SKM-1 treated with dmso at 0.1 percent for 144 hours (cell line): ENCODE results near the gene SLC6A6.

Source experiments
- DNase-seq: peaks from one replicate; lab custom pipeline; 2025; ENCODE audit not compliant: unreplicated experiment; lab: John Stamatoyannopoulos, UW

The SLC6A6 gene

GRCh38 chr3:14402304-14402811 lies at the start of gene SLC6A6:
Gene SLC6A6, plus strand, starts transcription at chr3:14402606. Its CDS starts 41,029 bp downstream, at chr3:14443635.
- peak; percentile 84 for DNase-seq

DNA sequence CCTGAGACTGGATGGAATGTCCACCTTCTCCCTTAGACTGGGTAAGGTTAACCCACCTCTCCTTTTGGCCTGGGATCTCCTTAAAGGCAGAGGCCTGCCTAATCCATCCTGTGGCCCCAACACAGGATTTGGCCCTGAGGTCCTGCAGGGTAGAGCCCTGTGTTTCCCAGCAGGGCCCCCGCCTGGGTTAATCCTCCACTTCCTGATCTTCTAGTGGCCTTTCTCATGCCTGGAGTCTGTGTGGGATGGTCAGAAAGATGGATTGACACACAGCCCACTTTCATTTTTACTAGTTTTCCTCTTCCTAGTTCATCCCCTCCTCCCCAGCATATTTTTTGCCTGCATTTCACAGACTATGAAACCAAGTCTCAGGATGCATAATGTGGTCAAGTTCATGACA lies 48.9 kb upstream of the SLC6A6 start:
- DNase-seq, result no peak

DNA sequence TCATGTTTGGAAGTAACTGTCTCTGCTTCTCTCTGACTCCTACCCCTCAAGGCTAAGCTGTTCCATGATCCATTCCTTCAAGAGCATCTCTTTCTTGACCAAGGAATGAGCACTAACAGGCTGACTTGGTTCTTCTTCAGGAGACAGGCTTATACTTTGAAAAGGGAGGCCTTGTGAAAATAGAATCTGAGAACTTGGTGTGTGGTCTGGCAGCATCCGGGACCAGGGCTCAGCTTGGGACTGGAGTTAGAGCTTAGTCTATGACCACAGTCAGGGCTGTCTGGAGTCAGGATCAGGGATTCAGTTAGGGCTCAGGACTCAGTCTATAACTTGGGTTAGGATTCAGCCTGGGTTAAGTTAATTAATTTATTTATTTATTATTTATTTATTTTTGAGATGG lies 44.9 kb upstream of the SLC6A6 start:
- DNase-seq, result no peak

- DNase-seq, result no peak
Measured at GRCh38 chr3:14358426-14359211, 43.8 kb upstream of the SLC6A6 start.

- DNase-seq, result no peak
Measured at GRCh38 chr3:14359348-14359747, 43.1 kb upstream of the SLC6A6 start.

DNA sequence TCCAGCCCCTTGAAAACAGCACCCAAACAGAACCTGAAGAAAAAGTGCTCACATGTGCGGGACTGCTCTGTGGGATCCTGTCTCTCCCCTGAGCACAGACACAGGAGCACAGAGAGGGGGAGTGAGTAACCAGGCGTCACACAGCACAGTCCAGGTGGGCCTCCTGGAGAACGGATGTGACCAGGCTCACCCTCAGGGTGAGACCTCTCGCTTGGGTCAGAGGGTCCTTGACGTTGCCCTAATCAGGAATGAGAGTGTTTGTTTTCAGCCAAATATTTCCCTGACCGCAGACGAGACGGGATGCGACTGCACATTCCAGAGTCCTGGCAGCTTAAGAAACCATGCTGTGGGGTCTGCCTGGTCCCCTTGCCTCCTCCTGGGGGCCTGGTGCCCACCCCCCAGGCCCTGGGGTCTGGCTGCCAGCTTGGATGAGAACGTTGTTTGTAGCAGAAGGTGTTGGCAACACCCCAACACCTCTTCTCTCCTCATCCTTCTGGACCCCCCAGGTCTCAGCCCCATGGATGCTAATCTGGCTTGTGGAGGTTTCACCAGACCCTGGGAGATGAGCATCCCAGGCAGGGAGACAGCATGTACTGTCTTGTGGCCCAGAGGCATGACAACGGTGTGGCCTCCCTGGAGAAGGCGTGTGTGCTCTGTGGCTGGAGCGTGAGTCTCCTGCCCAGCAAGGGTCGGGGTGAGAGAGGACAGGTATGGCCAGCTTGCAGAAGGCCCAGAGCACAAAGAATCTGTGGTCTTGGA lies 42.1 kb upstream of the SLC6A6 start:
- no peak for DNase-seq

GRCh38 chr3:14361068-14361677 lies 41.2 kb upstream of the SLC6A6 start:
- no peak for DNase-seq

- DNase-seq, result no peak
Measured at GRCh38 chr3:14362890-14363289, 39.5 kb upstream of the SLC6A6 start.

DNA sequence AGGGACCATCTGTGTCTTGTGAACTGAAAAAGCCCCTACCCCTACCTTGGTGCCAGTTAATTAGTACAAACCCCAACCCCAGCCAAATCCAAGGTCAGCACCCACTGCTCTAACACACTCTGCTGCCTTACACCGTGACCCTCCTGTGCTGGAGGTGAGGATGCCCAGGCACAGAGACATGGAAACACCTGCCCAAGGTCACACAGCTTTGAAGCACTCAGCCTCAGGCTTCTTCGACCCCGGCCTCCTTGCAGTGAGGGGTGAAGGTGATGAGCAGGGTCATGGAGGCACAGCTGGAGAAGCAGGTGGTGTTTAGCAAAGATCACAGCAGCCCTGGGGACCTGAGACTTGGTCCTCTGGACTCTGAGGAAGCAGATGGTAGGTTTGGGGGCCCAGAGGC lies 39.0 kb upstream of the SLC6A6 start:
- no peak for DNase-seq

- no peak for DNase-seq
Measured at GRCh38 chr3:14363991-14364390, 38.4 kb upstream of the SLC6A6 start.

GRCh38 chr3:14364580-14365292 lies 37.7 kb upstream of the SLC6A6 start:
- no peak for DNase-seq

DNA sequence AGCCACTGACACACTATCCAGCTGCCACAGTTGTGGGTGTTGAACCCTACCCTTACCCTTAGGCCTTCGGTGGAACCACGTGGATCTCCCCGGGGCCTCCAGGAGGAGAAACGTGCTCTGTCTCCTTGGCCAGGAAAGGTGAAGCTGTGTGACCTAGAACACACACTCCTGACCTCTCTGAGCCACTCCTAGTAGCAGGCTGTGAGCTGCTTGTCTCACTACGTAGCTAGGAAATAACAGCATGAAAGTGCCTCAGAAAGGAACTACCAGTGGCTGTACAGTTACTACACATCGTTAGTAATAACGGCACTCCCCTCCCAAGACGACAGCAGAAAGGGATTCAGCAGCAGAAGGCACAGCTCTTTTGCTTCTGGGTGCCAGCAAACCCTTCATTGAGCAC lies 36.2 kb upstream of the SLC6A6 start:
- no peak for DNase-seq

DNA sequence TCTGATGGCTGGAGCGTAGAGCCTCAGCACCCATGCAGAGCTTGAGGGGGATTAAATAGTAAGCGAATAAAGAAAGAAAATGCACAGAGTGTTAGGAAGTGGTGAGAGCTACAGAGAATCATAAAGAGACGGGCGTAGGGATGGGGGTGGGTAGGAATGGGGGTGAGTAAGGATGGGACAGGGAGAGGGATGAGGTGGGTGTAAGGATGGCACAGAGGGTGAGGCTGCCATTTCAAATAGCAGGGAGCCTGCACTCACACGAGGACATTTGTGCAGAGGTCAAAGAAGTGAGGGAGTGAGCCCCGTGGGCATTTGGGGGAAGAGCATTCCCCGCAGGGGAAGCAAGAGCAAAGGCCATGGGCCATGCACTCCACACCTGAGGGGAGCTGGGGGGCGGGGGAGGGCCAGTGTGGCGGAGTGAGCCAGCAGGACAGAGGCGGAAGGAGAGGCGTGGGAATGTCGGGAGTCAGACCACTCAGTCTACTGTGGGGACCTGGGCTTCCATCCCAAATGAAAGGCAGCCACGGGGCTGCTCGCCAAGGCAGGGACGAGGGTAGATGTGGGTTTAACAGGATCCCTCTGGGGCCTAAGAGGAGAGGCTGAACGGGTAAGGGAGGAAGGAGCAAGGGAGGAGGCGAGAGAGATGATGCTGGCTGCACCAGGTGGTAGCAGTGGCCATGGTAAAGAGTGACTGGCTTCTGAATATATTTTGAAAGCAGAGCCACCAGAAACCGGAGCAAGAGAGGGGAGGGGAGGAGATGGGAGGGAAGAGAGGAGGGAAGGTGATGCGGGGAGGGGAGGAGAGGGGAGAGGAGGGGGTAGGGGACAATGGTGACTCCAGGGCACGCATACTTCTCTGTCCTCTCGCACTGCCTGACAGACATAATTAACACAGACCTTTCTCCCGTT lies 35.2 kb upstream of the SLC6A6 start:
- DNase-seq, result no peak

DNA sequence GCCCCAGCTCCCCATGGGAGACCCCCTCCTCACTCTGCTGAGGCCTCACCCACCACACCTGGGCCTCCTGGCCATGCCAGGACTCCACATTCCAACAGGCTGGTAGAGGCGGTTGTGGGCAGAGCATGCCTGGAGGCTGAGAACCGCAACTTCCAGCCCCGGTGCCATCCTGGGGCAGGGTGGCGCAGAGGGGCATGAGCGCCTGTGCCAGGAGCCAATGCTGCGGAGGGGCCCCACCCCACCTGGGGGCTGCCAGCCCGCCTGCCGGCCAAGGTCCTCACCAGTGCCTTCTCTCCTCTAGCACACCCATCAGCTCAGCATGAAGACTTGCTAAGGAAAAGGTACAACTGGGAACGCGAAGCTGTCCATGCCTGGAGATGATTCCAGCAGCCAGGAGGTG lies 34.3 kb upstream of the SLC6A6 start:
- DNase-seq, result no peak

- no peak for DNase-seq
Measured at GRCh38 chr3:14368885-14369284, 33.5 kb upstream of the SLC6A6 start.

GRCh38 chr3:14369675-14370669 lies 32.4 kb upstream of the SLC6A6 start:
- no peak for DNase-seq

DNA sequence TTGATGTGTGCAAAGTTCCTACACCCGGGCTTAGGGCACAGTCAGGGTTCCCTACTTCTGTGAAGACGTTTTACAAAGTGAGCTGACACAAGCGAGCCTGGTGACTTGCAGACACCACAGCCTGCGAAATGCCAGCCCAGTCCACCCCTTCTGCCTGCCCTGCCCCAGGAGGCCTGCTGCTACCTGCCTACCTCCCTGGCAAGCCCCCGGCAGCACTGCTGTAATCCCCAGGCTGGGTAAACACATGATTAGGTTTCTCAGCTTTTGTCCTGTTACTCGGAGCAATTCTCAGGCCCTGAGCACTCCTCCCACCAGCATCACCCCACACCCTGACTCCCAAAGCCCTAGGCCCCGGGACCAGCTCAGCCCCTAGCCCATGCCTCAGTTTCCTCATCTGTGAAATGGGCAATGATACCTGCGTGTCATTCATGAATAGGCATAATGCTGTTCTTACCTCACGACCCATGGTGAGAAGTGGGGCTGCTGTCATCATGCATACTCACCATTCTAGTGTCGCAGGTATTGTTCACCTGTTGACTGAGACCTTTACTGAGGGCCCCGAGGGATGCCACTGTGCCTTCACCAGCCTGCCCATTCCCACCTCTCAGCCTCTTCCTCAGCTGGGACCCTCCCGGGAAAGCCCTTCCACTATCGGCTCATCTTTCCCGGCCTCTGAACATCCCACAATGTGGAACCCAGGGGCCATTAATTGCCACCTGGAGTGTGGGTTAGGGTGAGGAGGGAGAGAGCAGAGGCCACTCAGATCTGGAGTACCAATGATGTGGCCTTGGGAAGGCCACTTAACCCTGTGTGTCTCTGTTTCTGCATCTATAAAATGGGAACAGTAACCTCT lies 31.5 kb upstream of the SLC6A6 start:
- no peak for DNase-seq
